Breast epithelium (tissue), 4 donors: Measurements from ENCODE around the gene AOX1. TPM values are rescaled to one million over a fixed set of nuclear protein-coding genes. Genes with fewer than 3 reads are reported as not detected.

ENCODE experiments used
- DNase-seq, 2 donors: peaks; one replicate each; pipeline ENCODE4 v3.0.0-alpha.2; 2019; ENCODE audit warnings: low spot score in 2 of 2
- H3K27ac ChIP-seq, 2 donors: fragments of 200-600 bp; sonication (generic) in 1 of 2; one replicate each; pipeline ENCODE4 v1.5.1; 2016 to 2019; ENCODE audit warnings: mild to moderate bottlenecking in 1 of 2
- H3K27me3 ChIP-seq, 2 donors: fragments of 200-600 bp; sonication (generic) in 1 of 2; one replicate each; pipeline versions ENCODE4 v1.5.1 to v1.6.0; 2017 to 2019; ENCODE audit warnings: control low read depth in 1 of 2, mild to moderate bottlenecking in 1 of 2
- H3K36me3 ChIP-seq: fragments of 200-600 bp; one replicate; pipeline ENCODE4 v1.5.1; 2019
- H3K4me1 ChIP-seq, 2 donors: fragments of 200-600 bp; sonication (generic); one replicate each; pipeline ENCODE4 v1.5.1; 2016 to 2019; ENCODE audit warnings: control low read depth in 1 of 2
- H3K4me3 ChIP-seq, 3 donors: fragments of 200-600 bp; sonication (generic); 1 replicate in 2 of 3; 2 replicates in 1 of 3; pipeline ENCODE4 v1.5.1; 2016 to 2019; ENCODE audit warnings: mild to moderate bottlenecking in 3 of 3, moderate library complexity in 2 of 3
- H3K9me3 ChIP-seq, 2 donors: fragments of 200-600 bp; sonication (generic) in 1 of 2; one replicate each; pipeline ENCODE4 v1.5.1; 2016 to 2019; ENCODE audit warnings: control low read depth in 1 of 2
- POLR2A ChIP-seq: fragments of 450-650 bp; IDR thresholded peaks from one replicate; pipeline ENCODE4 v1.6.1; 2016; ENCODE audit warnings: antibody characterized with exemption, mild to moderate bottlenecking, moderate library complexity
- POLR2AphosphoS5 ChIP-seq, 3 donors: sonication (generic); formaldehyde crosslinking; IDR thresholded peaks; one replicate each; pipeline ENCODE4 v1.6.1; 2017; ENCODE audit warnings: antibody characterized with exemption in 3 of 3
- intact Hi-C: fragments of 100-400 bp; cut with DNase I; formaldehyde crosslinking; loops from one replicate; pipeline ENCODE4 v1.15.1; 2023; ENCODE audit warnings: low total_unique reads
- total RNA-seq, 3 donors: library from RNA; depleted of rRNA; stranded (reverse); fragments of >200 nt; gene quantifications; one replicate each; pipeline ENCODE4 v1.1.0, GENCODE V29; 2016
- TF ChIP-seq, protein P1 (sequence below), 3 donors: fragments of 450-650 bp; IDR thresholded peaks; one replicate each; pipeline ENCODE4 v1.5.1; 2016 to 2017; ENCODE audit warnings: antibody characterized with exemption in 3 of 3, mild to moderate bottlenecking in 3 of 3, moderate library complexity in 3 of 3

AOX1 gene
- total RNA-seq, 3 donors from 2014 or later: 100.0 to 611 (median 111) TPM

DNA sequence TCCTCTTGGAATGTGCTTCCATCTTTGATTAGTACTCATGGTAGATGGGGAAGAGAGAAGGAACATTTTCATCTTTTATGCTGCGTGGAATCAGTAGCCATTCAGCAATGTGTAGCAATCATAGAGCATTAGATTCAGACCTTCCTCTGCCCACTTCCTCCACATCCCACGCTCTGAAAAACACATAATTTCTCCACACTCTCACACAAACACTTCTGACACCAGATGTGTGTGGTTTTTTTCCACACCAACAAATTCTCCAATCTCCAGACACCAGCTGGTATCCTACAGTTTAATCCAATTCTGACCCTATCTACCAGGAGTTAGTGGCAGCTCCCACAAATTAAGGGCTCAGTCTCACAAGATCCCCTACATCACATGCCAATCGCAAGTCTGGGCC, 103.3 kb downstream of the AOX1 start:
- H3K27ac ChIP-seq: no peak overlapping the region
- TF ChIP-seq POLR2A: no peak
- TF ChIP-seq POLR2AphosphoS5 (IDR thresholded peaks at IDR 0.05): no peak
- TF ChIP-seq, protein P1, sequence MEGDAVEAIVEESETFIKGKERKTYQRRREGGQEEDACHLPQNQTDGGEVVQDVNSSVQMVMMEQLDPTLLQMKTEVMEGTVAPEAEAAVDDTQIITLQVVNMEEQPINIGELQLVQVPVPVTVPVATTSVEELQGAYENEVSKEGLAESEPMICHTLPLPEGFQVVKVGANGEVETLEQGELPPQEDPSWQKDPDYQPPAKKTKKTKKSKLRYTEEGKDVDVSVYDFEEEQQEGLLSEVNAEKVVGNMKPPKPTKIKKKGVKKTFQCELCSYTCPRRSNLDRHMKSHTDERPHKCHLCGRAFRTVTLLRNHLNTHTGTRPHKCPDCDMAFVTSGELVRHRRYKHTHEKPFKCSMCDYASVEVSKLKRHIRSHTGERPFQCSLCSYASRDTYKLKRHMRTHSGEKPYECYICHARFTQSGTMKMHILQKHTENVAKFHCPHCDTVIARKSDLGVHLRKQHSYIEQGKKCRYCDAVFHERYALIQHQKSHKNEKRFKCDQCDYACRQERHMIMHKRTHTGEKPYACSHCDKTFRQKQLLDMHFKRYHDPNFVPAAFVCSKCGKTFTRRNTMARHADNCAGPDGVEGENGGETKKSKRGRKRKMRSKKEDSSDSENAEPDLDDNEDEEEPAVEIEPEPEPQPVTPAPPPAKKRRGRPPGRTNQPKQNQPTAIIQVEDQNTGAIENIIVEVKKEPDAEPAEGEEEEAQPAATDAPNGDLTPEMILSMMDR (IDR thresholded peaks at IDR 0.05): no peak
- DNase-seq: no peak
- no peaks in the 10 kb centered on the region for H3K9me3 ChIP-seq
- intact Hi-C loops: no loop called here
- no peaks in the 10 kb centered on the region for H3K4me1 ChIP-seq
- H3K36me3 ChIP-seq: no peaks in the 10 kb centered on the region
- no peaks in the 10 kb centered on the region for H3K27me3 ChIP-seq
- H3K4me3 ChIP-seq: no peak overlapping the region

DNA sequence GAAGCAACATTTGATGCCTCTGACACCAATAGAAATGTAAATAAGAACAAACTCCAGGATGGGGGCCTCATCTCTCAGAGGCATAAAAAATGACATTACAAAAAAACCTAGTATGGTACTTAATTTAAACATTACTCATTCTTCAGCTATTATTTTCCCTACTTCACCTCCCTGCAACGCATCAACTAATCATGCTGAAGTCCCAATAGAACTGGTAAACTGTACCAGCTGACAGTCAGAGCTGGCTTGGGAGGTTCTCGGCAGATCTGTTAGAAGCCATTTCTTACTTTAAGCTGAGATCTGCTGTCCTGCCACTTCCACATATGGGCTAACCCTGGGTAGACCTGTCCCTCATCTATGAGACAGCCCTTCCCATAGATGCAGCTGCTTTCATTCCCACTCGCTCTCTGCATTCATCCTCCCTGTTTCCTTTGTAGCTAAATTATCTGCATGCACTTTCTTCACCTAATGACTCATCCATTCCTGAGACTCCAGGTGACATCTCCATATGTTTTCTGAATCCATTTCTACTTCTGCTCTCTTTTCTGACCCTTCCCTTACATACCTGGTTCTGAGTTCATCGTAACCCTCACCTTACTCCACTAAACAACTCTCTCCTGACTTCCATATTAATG, 108.1 kb downstream of the AOX1 start:
- DNase-seq: no peak
- Histone ChIP-seq H3K36me3 (no peaks in the 10 kb centered on the region), H3K9me3 (no peaks in the 10 kb centered on the region), H3K4me3 (no peak overlapping the region), H3K4me1 (no peaks in the 10 kb centered on the region), H3K27ac (no peak overlapping the region), H3K27me3 (no peaks in the 10 kb centered on the region)
- TF ChIP-seq POLR2AphosphoS5 (IDR thresholded peaks at IDR 0.05): no peak
- TF ChIP-seq, protein P1 (IDR thresholded peaks at IDR 0.05): no peak
- TF ChIP-seq POLR2A: no peak
- intact Hi-C loops: no loop called here

DNA sequence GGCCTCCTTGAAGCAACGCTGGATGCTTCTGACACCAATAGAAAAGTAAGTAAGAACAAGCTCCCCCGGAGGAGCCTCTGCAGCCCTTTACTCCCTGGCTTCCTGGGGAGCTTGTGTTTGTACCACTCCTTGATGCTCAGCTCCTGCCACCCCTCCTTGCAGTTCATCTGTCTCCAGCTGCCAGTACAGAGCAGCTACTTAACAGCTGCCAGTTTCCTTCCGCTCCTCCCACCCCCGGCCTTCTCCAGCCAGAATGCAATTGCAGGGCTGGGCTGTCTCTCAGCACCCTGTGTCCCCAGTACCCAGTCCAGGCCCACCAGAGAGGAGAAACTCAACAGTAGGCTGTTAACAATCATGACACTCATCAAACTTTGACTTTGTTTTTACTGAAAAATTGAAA, 109.4 kb downstream of the AOX1 start:
- no peak overlapping the region for H3K4me3 ChIP-seq
- H3K9me3 ChIP-seq: no peaks in the 10 kb centered on the region
- H3K27me3 ChIP-seq: no peaks in the 10 kb centered on the region
- no peak overlapping the region for H3K27ac ChIP-seq
- no peak for DNase-seq
- TF ChIP-seq POLR2AphosphoS5 (IDR thresholded peaks at IDR 0.05) (no peak), POLR2A (no peak)
- TF ChIP-seq, protein P1 (IDR thresholded peaks at IDR 0.05): no peak
- intact Hi-C loops: no loop called here
- H3K4me1 ChIP-seq: no peaks in the 10 kb centered on the region
- no peaks in the 10 kb centered on the region for H3K36me3 ChIP-seq

DNA sequence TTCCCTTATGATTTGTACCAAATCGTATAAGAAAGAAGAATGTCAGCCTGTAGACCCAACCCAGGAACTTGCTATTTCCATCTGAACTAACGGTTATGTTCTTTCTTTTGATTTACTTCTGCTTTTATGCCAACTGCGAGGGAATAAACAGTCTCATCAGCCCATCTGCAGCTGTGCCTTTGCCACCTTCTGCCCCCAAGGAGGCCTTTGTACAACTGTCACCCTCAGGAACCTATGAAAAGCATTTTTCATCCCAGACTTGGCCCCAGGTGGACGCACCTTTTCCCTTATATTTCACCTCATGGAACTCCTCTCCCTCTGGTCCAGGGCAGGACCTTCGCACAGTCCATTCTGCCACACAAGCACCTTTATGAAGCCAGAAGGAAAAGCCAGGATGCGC, 109.8 kb downstream of the AOX1 start:
- H3K9me3 ChIP-seq: no peaks in the 10 kb centered on the region
- no peaks in the 10 kb centered on the region for H3K4me1 ChIP-seq
- DNase-seq: no peak
- no peaks in the 10 kb centered on the region for H3K36me3 ChIP-seq
- TF ChIP-seq POLR2AphosphoS5 (IDR thresholded peaks at IDR 0.05) (no peak), POLR2A (no peak)
- TF ChIP-seq, protein P1 (IDR thresholded peaks at IDR 0.05): no peak
- intact Hi-C loops: no loop called here
- H3K27me3 ChIP-seq: no peaks in the 10 kb centered on the region
- H3K27ac ChIP-seq: no peak overlapping the region
- H3K4me3 ChIP-seq: no peak overlapping the region

DNA sequence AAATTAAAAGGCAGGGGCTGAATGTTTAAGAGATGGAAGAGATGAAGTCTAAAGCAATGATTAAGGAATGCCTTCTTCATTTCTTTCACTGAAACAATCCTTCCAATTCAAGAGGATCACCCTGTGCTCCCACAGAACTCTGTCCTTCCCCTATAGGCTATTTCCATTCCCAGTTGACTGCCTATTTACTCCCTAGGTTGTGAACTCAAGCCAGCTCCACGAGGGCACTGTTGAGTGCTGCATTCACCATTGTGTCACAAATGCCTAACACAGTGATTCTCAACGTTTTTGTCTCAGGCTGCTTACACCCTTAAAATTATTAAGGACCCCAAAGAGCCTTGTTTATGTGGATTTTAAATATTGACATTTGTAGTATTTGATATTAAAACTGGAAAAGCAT, 112.4 kb downstream of the AOX1 start:
- intact Hi-C loops: no loop called here
- Histone ChIP-seq H3K4me1 (no peaks in the 10 kb centered on the region), H3K27ac (no peak overlapping the region), H3K36me3 (no peaks in the 10 kb centered on the region), H3K27me3 (no peaks in the 10 kb centered on the region), H3K9me3 (no peaks in the 10 kb centered on the region), H3K4me3 (no peak overlapping the region)
- DNase-seq: no peak
- no peak for TF ChIP-seq POLR2A
- TF ChIP-seq, protein P1 (IDR thresholded peaks at IDR 0.05): no peak
- no peak for TF ChIP-seq POLR2AphosphoS5 (IDR thresholded peaks at IDR 0.05)
